Measurements from ENCODE around the gene CGB7.
"Not testable (repeated sequence)": the region's sequence is repeated elsewhere in the genome, so short reads cannot be mapped to it uniquely, and the experiment has no call there.

The CGB7 gene

GRCh38 chr19:49057636-49058234 is at the start of gene CGB7:
CGB7 (minus strand) TSS chr19:49057749; CDS start chr19:49055375, 2,374 bp downstream.
- DNase-seq = no peak

GRCh38 chr19:49106648-49107135 is 49.1 kb upstream of the CGB7 start:
- no peak for DNase-seq

DNA sequence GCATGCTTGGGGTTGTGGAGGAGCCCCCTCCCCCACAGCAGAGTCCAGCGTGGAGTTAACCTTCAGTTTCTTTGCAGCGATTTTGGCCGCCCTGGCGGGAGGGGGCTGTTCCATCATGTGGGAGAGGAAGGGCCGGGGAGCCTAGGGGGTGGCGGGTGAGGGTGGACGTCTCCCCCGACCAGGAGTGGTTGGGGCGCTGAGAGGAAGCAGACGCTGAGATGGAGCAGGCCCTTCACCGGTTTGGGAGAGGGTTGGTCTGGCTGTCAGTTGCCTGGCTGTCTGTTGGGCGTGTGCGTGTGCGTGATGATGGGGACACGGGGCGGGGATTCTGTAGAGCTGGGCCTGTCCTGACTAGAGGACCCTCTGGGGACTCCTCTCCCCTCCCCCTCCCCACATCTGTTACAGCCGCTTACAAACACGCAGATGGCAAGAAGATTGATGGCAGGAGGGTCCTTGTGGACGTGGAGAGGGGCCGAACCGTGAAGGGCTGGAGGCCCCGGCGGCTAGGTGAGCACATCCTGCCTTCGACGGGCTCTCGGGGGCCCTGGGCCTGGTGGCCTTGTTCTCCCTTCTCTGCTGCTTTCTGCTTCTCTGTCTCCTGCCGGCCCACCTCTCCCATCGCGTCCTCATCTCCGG is 46.8 kb upstream of the CGB7 start:
- no peak for DNase-seq

GRCh38 chr19:49103331-49104085 is 46.0 kb upstream of the CGB7 start:
- no peak for DNase-seq

DNA sequence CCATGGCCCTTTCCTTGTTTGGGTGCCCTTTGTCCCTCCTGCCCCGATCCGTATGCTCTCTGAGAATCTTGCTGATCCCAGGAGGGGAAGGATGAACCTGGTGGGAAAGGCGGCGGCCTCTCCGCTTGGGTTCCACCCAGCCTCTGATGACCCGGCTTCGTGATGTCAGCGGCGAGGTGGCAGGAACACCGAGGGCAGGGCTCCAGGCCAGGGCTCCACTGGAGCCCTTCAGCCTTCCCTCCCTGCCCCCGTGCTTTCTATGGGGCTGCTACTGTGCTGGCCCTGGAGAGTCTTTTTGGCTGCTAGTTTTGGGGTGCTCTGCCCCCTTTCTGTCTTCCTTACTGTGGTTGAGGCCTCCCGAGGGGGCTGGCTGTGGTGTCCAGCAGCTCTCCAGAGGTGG is 44.8 kb upstream of the CGB7 start:
- no peak for DNase-seq

DNA sequence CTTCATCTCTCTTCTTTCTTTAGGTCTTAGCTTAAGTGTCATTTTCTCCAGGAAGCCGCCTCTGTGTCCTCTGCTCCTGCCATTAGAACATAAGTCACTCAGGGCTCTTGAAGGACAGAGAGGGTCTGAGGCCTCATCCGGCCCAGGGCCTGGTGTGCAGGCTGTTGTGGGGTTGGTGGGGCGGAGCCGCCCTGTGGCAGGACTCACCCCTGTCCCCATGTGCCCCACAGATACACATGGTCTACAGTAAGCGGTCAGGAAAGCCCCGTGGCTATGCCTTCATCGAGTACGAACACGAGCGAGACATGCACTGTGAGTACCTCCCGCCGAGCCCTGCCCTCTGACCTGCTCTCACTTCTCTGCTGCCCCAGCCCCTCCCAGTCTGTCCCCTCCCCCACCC is 43.6 kb upstream of the CGB7 start:
- DNase-seq = no peak

GRCh38 chr19:49098795-49099194 is 41.2 kb upstream of the CGB7 start:
- DNase-seq = no peak

DNA sequence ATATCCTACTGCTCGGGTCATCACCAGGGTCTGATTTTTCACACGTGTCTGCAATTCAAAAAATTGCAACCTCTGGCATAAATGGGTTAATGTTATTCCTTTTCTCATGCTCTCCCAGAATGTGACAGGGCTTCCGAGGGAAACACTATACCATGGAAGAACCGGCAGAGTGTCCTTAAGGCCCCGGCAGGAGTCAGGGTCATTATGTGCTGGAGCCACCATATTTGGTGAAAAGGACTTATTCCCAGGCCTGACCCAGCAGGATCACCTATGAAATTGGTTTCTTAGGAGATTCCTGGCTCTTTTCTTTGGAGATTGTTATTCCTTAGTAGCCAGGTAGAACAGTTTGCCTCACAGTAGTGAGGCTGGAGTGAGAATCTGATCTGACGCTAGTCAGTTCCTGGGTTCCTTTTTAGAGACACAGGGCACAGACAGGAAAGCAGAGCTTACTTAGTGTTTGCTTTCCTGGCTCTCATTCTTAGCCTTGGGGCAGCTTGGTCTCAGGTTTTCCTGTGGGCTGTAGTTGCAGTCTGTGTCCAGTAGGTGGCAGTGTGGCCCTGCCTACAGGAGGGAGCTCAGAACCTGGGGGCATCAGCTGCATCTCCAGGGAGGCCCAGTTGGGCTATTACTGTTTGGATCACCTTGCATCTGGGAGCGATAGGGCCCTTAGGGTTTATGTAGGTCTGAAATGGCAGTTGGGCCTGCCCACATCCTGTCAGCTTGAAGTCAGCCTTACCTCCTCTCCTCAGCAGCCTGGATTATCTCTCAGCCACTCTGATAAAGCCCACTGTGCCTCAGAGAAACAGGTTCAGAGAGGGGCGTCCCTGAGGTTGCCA is 40.1 kb upstream of the CGB7 start:
- no peak for DNase-seq

DNA sequence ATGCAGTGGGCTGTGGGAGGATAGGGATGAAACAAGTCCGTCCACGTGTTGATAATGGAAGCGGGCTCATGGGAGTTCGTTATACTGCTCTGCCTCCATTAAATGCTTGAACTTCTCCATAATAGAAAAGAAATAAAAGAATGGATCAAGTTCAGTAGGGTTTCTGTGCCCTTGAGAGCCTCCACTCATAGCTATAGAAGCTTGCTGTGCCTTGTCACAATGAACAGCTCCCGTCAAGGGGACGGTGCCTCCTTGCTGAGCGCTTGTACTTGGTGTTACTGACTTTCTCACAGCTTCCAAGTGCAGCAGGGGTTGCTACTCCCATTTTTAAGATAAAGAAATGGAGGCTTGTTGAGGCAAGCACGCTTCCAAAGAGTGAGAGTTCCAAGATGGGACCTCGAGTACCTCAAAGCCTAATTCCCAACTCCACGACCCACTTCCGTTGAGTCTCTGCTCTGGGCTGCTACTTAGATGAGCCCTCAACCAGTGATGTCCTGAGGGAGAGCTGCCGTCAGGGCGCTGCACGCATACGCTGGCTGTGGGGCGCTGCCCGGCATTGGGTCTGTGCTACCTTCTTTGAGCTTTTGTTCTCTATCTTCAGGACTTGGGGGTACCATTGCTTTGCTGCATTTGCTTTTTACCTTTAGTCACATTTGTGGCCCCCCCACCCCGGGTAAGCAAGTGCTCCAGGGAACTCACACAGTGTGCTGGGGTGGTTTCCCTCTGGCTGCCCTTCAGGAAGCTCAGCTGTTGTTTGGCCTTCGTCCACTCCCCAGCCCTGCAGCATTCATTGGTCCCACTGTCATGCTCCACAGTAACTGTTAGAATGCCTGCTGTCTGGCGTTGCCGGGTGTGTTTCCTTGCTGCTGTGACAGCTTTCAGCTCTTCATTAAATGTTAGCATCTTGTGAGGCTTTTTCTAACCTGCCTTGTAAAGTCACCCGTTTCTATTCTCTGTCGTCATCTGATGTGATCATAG is 37.2 kb upstream of the CGB7 start:
- no peak for DNase-seq

- DNase-seq = no peak
Observed at GRCh38 chr19:49092686-49093085, 35.1 kb upstream of the CGB7 start.

GRCh38 chr19:49091391-49092038 is 34.0 kb upstream of the CGB7 start:
- no peak for DNase-seq

DNA sequence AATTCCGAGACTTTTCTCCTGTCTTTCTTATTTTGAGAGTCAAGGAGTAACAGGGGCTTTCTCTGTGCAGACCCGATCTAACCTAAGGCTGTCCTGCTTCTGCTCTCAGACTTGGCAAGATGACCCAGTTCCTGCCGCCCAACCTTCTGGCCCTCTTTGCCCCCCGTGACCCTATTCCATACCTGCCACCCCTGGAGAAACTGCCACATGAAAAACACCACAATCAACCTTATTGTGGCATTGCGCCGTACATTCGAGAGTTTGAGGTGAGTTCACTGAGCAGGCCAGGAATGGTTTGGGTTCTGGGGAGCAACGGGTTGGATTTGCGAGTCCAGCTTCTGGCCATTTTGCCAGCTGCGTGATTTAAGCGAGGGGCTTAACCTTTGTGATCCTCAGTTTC is 28.7 kb upstream of the CGB7 start:
- no peak for DNase-seq

- no peak for DNase-seq
Observed at GRCh38 chr19:49085868-49086232, 28.3 kb upstream of the CGB7 start.

DNA sequence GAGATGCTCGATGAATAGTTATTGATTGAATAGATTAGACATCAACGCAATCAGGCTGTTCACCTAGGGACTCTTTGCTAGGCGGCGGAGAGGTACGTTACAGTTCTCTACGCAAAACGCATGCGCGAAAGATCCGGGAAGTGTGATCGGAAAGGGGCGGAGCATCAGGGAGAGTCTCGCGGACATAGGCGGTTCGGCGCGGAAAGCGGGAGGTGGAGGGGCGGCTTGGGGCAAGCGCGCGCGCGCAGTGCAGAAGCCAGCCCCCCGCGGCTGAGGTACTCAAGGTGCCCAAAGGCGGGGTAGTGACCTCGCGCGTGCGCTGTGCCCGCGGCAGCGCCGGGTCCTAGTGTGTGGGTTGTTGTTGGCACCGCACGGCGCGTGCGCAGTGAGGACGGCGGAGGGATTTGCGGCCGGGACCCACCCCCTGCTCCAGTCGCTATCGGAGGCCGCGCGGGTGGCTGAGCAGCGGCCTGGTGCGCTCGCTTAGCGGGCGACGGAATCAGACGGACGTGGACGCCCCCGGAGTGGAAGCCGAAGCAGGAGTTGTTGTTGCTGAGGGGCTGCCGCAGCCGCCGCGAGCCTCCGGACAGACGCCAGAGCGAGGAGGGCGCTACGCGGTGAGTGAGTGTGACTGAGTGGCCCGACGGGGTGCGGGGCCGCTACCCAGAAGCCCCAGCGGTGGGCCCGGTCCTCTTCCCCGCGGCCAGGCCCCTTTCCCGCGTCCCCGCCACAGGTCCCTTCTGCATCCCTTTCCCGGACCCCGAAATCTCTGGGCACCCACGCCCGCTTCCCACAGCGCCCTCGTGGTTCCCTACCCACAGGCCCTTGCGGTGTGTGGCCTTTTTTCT is 27.7 kb upstream of the CGB7 start, which contains the start of gene SNRNP70:
TSS of gene SNRNP70 (plus strand) at position 432 of the 848 bp plus-strand sequence. CDS start 964 bp downstream, outside the sequence.
- DNase-seq = peak; percentile 80

DNA sequence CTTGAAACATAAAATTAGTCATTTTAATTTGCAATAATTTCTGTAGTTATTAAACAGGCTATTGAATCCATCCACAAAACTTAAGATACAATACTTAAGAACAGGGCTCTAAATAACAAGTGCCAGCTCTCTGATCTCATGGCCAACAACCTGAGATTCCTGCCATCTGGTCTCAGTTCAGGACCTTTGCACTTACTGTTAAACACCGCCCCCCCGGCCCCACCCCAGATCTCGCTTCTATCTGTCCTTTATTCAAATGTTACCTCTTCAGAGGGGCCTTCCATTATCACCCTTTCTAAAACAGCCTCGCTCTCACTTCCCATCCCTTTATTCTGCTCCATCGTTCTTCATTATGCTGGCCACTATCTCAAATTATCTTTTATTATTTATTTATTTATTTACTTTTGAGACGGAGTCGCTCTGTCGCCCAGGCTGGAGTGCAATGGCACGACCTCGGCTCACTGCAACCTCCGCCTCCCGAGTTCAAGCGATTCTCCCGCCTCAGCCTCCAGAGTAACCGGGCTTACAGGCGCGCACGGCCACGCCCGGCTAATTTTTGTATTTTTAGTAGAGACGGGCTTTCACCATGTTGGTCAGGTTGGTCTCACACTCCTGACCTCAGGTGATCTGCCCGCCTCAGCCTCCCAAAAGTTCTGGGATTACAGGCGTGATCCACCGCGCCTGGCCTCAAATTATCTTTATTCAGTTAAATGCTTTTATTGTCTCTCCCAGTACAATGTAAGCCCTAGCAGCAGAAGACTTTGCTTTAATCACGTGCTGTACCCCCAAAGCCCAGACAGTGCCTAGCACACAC is 26.9 kb upstream of the CGB7 start:
- DNase-seq = no peak

GRCh38 chr19:49081273-49081672 is 23.7 kb upstream of the CGB7 start:
- no peak for DNase-seq

DNA sequence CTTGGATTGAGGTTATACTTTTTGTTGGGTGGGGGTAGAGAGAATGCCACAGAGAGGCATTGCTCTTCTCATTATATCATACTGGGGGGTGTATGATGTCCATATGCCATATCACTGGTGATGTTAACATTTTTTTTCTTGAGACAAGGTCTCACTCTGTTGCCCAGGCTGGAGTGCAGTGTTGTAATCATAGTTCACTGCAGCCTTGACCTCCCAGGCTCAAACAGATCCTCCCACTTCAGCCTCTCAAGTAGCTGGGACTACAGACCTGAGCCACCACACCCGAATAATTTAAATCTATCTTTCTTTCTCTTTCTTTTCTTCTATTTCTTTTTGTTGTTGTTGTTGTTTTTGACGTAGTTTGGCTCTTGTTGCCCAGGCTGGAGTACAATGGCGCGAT is 22.8 kb upstream of the CGB7 start:
- no peak for DNase-seq

DNA sequence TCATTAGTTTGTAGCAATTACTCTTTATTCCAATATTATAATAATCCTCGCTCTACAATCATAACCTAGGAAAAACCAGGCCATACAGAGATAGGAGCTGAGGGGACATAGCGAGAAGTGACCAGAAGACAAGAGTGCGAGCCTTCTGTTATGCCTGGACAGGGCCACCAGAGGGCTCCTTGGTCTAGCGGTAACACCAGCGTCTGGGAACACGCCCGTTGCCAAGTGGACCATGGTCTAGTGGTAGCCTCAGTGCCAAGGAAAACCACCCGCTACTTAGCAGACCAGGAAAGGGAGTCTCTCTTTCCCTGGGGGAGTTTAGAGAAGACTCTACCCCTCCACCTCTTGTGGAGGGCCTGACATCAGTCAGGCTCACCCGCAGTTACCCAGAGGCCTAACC is 17.3 kb upstream of the CGB7 start:
- not testable (repeated sequence) for DNase-seq

Data from SIG-M5 (cell line).